GM03348 (cell line): Measurements from ENCODE around the gene CDC27.
"Not testable (repeated sequence)": the region's sequence is repeated elsewhere in the genome, so short reads cannot be mapped to it uniquely, and the experiment has no call there.

ENCODE experiments used
- DNase-seq: peaks from one replicate; pipeline ENCODE4 v3.0.0; 2012; ENCODE audit warnings: low spot score

Gene CDC27

DNA sequence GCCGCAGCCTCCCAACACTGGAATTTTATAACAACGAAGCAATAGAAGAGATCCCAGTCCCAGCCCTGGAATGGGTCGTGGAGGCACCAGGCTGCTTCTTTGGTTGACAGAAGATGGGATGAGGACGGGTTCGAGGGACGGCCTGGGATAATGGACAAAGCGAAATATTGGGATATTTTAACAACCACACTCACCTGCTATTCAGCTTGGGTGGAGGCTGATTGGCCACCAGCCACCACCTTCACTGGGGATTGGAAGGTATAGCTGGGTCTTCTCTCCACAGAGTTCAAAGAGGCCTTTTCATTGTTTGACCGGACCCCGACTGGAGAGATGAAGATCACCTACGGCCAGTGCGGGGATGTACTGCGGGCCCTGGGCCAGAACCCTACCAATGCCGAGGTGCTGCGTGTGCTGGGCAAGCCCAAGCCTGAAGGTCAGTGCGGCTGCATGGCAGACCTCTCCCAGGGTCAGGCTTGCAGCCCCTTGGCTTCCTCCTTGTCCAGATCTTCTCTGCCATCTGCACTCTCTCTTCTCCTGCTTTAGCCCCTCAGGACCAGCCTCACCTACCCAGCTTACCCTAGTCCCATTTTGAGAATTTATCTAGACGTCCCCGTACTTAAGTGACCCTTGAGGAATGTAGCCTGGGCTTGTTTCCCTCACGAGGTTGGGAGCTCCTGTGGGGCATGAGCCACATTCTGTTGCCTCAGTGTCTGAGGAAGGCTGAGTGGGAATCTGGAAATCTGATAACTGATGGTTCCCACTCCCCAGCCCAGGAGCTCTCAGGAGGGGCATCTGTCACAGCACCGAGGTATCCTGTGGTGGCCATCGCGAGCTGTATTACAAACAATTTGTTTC, 30.8 kb upstream of the CDC27 start:
- no peak for DNase-seq

- DNase-seq = no peak
Observed at GRCh38 chr17:47218896-47219430, 29.9 kb upstream of the CDC27 start.

- not testable (repeated sequence) for DNase-seq
Observed at GRCh38 chr17:47217279-47217678, 28.2 kb upstream of the CDC27 start.

DNA sequence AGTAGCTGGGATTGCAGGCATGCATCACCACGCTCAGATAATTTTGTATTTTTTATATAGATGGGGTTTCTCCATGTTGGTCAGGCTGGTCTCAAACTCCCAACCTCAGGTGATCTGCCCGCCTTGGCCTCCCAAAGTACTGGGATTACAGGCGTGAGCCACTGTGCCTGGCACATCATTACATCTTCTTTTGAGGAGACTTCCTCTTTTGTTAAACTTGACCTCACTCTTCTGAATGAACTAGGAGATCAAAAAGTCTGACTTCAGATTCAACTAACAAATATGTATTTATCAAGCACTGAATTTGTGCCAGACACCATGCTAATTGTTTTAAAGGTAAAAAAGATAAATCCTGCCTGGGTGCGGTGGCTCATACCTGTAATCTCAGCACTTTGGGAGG, 27.7 kb upstream of the CDC27 start:
- not testable (repeated sequence) for DNase-seq

DNA sequence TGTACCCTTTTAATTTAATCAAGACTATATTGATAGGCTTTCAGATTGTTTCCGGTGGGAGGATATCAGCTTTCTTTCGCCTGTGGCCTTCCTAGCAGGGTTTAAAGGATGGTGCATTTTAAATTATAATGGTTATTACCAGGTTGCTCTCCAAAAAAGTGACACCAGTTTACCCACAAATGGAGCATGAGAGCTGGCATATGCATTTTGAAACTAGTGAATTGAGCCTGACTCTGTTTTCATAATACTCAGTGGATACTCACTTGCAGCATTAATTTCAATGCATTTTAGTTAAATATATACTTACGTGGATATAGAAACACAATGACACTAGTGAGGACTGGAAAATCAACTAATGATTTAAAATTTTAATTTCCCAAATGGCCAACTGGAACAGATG, 25.8 kb upstream of the CDC27 start:
- no peak for DNase-seq

DNA sequence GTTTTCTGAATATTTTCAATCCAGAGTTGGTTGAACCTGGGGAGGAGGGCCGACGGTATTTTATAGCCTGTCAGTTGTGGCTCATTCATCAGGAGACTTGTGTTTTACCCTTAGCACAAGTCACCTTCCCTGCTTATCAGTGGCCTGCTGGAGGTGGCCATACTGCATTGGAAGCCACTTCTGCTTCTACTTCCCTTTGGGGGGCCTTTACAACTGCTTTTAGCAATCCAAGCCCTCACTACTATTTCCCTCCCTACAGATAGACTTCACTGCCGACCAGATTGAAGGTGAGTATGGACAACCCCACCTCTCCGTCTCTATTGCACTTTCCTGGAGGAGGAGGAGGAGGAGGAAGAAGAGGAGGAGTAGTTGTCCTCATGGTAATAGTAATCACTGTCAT, 24.4 kb upstream of the CDC27 start:
- DNase-seq = no peak

DNA sequence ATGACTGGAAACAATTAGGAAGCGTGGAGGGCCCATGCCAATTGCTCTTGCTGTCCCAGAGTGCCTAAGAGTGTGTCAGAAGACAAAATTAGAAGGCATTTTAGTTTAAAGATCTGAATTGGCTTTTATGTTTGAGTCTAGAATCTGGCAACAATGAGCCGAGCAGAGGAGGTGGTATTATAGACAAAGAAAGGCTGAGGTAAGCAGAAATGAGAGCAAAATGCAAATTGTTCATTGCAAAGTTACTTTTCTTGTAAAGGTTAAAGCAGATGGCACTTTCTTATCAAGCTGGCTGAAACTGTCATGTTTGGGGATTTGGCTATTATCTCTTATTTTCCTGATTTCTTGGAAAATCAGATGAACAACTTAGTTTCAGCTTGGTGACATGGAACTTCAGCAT, 23.4 kb upstream of the CDC27 start:
- no peak for DNase-seq

- DNase-seq = no peak
Observed at GRCh38 chr17:47210779-47211178, 21.7 kb upstream of the CDC27 start.

DNA sequence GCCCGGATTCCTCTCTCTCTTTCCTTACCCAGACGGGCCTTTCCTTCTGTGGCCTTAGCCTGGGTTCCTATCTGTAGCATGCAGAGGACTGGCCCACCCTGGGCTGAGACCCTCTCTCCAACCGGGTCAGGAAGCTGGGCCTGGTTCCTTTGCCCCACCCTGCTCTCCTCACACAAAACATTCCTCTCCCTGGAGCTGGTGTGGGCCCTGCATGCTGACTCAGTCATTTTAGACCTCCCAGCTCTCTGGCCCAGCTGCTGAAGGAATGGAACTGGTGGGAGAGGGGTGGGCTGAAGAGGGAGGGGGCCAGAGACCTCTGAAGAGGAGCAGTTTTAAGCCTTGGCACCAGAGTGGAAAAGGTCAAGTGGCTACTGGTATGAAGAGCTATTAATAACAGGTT, 21.0 kb upstream of the CDC27 start:
- no peak for DNase-seq

DNA sequence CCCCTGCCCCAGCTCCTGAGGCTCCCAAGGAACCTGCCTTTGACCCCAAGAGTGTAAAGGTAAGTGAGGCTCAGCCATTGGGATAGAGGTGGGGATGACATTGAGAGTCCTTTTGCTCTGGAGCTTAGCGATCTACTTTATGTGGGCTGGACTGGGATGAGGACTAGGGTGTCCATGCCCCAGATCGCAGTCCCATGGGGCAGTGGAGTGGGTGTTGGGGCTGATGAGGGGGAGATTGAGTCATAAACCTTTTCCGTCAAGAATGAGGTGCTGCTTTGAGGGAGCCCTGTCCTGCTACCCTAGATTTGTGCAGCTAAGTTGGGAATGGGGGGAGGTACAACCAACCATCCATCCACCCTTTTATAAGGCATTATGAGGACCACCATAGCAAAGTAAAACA, 20.4 kb upstream of the CDC27 start:
- no peak for DNase-seq

DNA sequence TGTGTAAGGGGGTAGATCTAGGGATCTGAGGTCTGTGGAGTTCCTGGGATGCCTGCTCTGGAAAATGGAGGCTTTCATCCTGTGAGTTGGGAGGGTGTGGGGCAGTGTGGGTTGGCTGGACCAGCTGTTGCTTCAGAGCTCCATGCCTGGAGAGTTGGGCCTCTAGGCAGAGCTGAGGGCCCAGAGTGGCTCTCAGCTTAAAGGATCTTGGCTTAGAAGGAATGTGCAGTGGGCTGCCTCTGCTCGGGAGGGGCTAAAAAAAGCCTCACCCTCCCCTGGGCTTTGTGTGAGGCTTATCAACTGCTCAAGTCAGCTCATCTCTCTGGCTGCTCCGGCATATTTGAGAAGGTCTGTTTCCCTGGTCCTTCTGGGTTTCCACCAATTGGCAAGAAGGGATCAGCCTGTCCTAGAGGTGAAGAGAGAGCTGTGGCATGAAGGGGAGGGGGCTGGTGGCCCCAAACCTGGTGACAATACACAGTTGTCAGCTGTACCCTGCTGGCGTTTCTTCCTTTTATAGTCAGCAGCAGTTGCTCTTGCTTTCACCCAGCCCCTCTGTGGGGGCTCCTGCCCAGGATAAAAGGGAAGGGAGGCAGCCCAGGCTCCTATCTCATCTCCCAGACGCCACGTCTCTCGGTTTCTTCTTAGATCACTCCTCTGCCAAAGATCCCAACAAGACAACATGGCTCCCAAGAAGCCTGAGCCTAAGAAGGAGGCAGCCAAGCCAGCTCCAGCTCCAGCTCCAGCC, 19.8 kb upstream of the CDC27 start, which contains the start of gene MYL4:
MYL4 (plus strand) TSS at position 605 of the 745 bp plus-strand sequence; CDS start at position 680, 75 bp downstream.
- DNase-seq = no peak

DNA sequence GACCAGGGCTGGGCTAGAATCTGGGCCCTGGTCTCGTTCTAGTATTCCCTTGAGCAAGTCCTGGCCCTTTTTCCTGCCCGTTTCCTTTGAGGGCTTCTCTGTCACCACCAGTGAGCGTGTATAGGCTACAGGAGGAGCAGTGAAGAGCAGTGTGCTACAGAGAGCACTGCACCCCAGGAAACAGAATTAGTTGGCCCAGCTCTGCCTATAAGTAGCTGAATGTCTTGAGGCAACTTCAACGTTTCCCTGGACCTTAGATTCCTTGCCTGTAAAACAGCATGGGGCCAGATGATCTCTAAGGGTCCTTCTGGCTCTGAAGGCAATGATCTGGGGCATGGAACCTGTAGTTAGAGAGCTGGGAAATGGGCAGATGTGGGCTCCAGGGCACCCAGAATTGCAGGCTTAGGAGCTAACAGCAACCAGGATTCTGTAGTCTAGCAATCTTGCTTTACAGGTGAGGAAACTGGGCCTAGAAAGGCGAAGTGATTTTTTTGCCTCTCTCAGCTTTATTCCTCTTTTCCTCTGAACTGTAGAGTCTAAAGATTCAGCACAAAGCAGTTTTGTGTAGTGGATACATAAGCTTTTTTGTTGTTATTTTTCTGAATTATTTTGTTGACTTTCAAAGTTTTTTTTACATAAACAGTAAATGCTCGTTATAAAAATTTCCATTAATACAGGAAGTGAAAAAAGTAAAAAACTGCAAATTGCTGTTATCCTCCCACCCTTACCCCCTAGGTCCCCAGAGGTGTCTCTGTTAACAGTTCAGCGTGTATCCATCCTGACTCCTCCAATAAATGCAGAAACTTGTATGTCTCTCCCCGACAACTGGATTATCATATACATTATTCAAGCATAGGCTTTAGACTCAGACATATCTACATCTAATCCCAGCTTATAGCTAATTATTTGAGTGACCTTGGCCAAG, 18.3 kb upstream of the CDC27 start:
- DNase-seq = no peak

GRCh38 chr17:47205419-47205963, 16.4 kb upstream of the CDC27 start:
- peak; percentile 71 for DNase-seq

DNA sequence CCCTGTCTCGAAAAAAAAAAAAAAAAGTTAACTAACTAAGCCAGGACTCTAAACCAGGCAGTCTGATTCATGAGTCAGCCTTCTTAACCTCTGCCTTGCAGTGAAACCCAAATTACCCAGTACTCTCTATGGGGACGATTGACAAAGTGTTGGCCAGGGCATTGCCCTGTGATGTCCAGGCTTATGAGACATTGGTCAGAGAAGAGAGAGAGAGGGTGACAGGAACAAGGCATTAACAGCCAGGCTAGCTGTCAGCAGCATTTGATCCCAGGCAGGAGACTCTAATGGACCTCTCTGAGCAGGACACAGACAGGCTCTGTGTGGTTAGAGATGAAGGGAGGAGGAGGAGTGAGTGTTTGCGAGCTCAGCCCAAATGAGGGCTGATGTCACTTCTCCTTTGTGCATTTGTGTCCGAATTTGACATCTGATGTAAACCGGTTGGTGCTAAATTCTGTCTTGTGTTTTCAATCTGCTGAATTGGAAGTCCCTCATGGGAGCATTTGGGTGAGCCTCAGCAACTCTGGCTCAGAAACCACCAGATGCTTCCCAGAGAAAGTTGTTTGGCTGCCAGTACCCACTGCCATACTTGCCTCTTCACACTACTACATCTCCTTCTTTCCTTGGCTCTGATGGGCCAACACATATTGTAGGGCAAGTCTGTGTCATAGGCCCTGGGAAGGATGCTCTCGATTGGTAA, 15.8 kb upstream of the CDC27 start:
- peak; percentile 41 for DNase-seq

- peak; percentile 42 for DNase-seq
Observed at GRCh38 chr17:47203984-47204721, 15.1 kb upstream of the CDC27 start.

- DNase-seq = no peak
Observed at GRCh38 chr17:47201166-47201565, 12.1 kb upstream of the CDC27 start.

- DNase-seq = no peak
Observed at GRCh38 chr17:47200325-47200664, 11.2 kb upstream of the CDC27 start.

- no peak for DNase-seq
Observed at GRCh38 chr17:47199627-47200324, 10.7 kb upstream of the CDC27 start.

- DNase-seq = no peak
Observed at GRCh38 chr17:47197821-47198220, 8.7 kb upstream of the CDC27 start.
